Caco-2 (cell line): ENCODE data around the gene SIAE. TPM values are rescaled to one million over a fixed set of nuclear protein-coding genes. Genes with fewer than 3 reads are reported as not detected.

Source experiments
- BruUV-seq: library from RNA; stranded (reverse); fragments of 400-500 nt; replicated peaks from 2 replicates; lab custom pipeline; 2021; lab: Mats Ljungman, UMichigan
- CTCF ChIA-PET: fragments of 300-600 bp; sonication (Branson Sonifier 250); formaldehyde crosslinking; loops from one replicate; lab custom pipeline; 2022; ENCODE audit warnings: antibody characterized with exemption; lab: Charles Lee
- POLR2A ChIA-PET: fragments of 300-600 bp; sonication (Branson Sonifier 250); formaldehyde crosslinking; loops from one replicate; lab custom pipeline; 2022; ENCODE audit warnings: antibody characterized with exemption; lab: Charles Lee
- DNase-seq, 2 experiments: peaks; one replicate each; pipeline versions ENCODE4 v3.0.0 to v3.0.0-alpha.2; 2020 to 2022
- H3K27me3 ChIP-seq: replicated peaks from 2 replicates; pipeline ENCODE4 v1.6.0; 2011; ENCODE audit warnings: low read length; ENCODE audit not compliant: control insufficient read depth, insufficient read depth
- H3K36me3 ChIP-seq: 2 replicates; pipeline ENCODE4 v1.5.1; 2011; ENCODE audit warnings: low read length; ENCODE audit not compliant: control insufficient read depth, insufficient read depth
- H3K4me1 ChIP-seq: fragments of 250-450 bp; sonication (Bioruptor Pico); 2 replicates; pipeline ENCODE4 v1.5.1; 2020; ENCODE audit warnings: mild to moderate bottlenecking
- H3K4me3 ChIP-seq: 2 replicates; pipeline ENCODE4 v1.5.1; 2011; ENCODE audit warnings: low read depth, mild to moderate bottlenecking, control low read depth, low read length
- H3K9me3 ChIP-seq: fragments of 250-450 bp; sonication (Bioruptor Pico); 2 replicates; pipeline ENCODE4 v1.5.1; 2020; ENCODE audit warnings: mild to moderate bottlenecking, moderate library complexity
- H3K27ac Mint-ChIP-seq: one replicate; pipeline ENCODE4 v1.8.0; 2022; ENCODE audit warnings: mixed read lengths; ENCODE audit not compliant: unreplicated experiment
- H3K27me3 Mint-ChIP-seq: one replicate; pipeline ENCODE4 v1.8.0; 2022; ENCODE audit warnings: mixed read lengths; ENCODE audit not compliant: insufficient read depth, unreplicated experiment
- H3K36me3 Mint-ChIP-seq: one replicate; pipeline ENCODE4 v1.8.0; 2022; ENCODE audit warnings: mild to moderate bottlenecking, mixed read lengths; ENCODE audit not compliant: insufficient read depth, unreplicated experiment
- H3K4me1 Mint-ChIP-seq: one replicate; pipeline ENCODE4 v1.8.0; 2022; ENCODE audit warnings: low read depth, mixed read lengths; ENCODE audit not compliant: unreplicated experiment
- H3K4me3 Mint-ChIP-seq: one replicate; pipeline ENCODE4 v1.8.0; 2022; ENCODE audit warnings: mild to moderate bottlenecking, moderate library complexity, mixed read lengths; ENCODE audit not compliant: unreplicated experiment
- H3K9me3 Mint-ChIP-seq: one replicate; pipeline ENCODE4 v1.8.0; 2022; ENCODE audit warnings: mixed read lengths; ENCODE audit not compliant: unreplicated experiment
- CTCF ChIP-seq, 2 experiments: fragments of 200-600 bp in 1 of 2; IDR thresholded peaks; 1 replicate in 1 of 2; 2 replicates in 1 of 2; pipeline versions ENCODE4 v1.5.1 to v1.8.0; 2011 to 2022; ENCODE audit warnings: antibody characterized with exemption in 1 of 2, control low read depth in 1 of 2, inconsistent platforms in 1 of 2, low read depth in 1 of 2, low read length in 1 of 2, mild to moderate bottlenecking in 1 of 2, moderate library complexity in 1 of 2; ENCODE audit not compliant: insufficient read depth in 1 of 2, severe bottlenecking in 1 of 2, unreplicated experiment in 1 of 2
- intact Hi-C: fragments of 100-400 bp; cut with micrococcal nuclease; formaldehyde crosslinking; loops from one replicate; pipeline ENCODE4 v1.10.0; 2022; ENCODE audit not compliant: unreplicated experiment
- total RNA-seq: library from RNA; stranded (reverse); gene quantifications from 2 replicates; pipeline ENCODE4 v1.2.3, GENCODE V29; 2022

Gene SIAE
- total RNA-seq, 1 experiment from 2014 or later = 33.7 TPM

DNA sequence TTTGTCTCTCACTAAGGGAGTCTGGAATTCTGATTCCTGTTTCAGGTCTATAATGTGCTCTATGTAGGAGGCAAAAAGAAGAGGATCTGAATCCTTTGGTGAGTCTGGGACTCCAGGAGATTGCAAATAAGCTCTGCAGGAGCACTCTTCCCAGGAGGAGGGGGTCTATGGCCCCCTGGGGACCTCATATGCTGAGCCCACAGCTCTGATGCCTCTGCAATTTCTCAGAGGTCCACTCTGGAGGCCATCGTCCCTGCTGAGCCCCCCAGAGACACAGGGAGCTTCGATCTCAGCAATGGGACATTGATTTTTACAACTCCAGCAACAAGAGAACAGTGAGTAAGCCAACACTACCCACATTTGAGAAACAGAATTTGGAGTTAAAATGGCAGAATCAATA, 46.0 kb upstream of the SIAE start:
- CTCF ChIA-PET = no interaction called here

DNA sequence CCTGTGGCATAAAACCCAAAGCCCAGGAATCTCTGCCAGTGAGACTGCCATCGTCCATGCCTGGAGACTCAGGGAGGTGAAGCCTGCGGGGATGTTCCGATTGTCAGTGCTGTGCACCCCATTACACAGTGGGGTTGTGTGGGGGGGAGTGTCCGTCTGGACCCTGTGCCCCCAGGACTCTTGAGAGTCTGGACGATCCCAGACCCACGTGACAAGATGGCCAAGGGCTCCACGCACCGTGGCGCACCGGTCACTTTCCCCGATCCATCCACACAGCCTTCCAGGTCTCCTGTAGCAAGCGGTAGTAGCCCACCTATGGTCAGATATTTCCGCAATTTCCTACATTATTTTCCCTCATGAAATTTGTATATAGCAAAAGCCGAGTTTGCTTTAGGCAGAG, 45.3 kb upstream of the SIAE start:
- H3K36me3 Mint-ChIP-seq = no peaks in the 10 kb centered on the region
- Histone ChIP-seq H3K4me3 (no peak overlapping the region), H3K27me3 (peaks cover 6% of the 10 kb centered on the region), H3K9me3 (no peaks in the 10 kb centered on the region), H3K36me3 (no peaks in the 10 kb centered on the region), H3K4me1 (peaks cover 4% of the 10 kb centered on the region; the same call in 1 of the 2 replicates)
- H3K9me3 Mint-ChIP-seq = no peaks in the 10 kb centered on the region
- TF ChIP-seq CTCF (IDR thresholded peaks at IDR 0.05; ENCODE audit: insufficient read depth in 1 of 2, low read depth in 1 of 2, low read length in 1 of 2, severe bottlenecking in 1 of 2, unreplicated experiment in 1 of 2) = no peak
- intact Hi-C loops = no loop called here
- ChIA-PET CTCF (no interaction called here), POLR2A (no interaction called here)
- H3K4me1 Mint-ChIP-seq = no peaks in the 10 kb centered on the region
- H3K27me3 Mint-ChIP-seq = peaks cover 35% of the 10 kb centered on the region
- H3K4me3 Mint-ChIP-seq = peak overlapping the region; percentile 71
- no peak for DNase-seq
- BruUV-seq = no TSS peak
- no peak overlapping the region for H3K27ac Mint-ChIP-seq

More for the DNA sequence above, 46.0 kb upstream of the SIAE start:
- no peaks in the 10 kb centered on the region for H3K36me3 ChIP-seq
- peaks cover 7% of the 10 kb centered on the region for H3K4me1 ChIP-seq
- no peaks in the 10 kb centered on the region for H3K9me3 Mint-ChIP-seq
- H3K27me3 ChIP-seq = peaks cover 6% of the 10 kb centered on the region
- H3K4me3 ChIP-seq = no peak overlapping the region
- H3K36me3 Mint-ChIP-seq = no peaks in the 10 kb centered on the region
- POLR2A ChIA-PET = no interaction called here
- no peak for TF ChIP-seq CTCF (IDR thresholded peaks at IDR 0.05; ENCODE audit: insufficient read depth in 1 of 2, low read depth in 1 of 2, low read length in 1 of 2, severe bottlenecking in 1 of 2, unreplicated experiment in 1 of 2)
- no peaks in the 10 kb centered on the region for H3K9me3 ChIP-seq
- intact Hi-C loops = no loop called here
- DNase-seq = no peak
- H3K4me1 Mint-ChIP-seq = no peaks in the 10 kb centered on the region
- peaks cover 30% of the 10 kb centered on the region for H3K27me3 Mint-ChIP-seq
- no TSS peak for BruUV-seq
- no peak overlapping the region for H3K4me3 Mint-ChIP-seq
- H3K27ac Mint-ChIP-seq = no peak overlapping the region

GRCh38 chr11:124717786-124718651, 44.5 kb upstream of the SIAE start:
- Mint-ChIP-seq H3K27ac (no peak overlapping the region), H3K4me1 (no peaks in the 10 kb centered on the region), H3K36me3 (no peaks in the 10 kb centered on the region), H3K9me3 (no peaks in the 10 kb centered on the region), H3K4me3 (peak overlapping the region; percentile 71), H3K27me3 (peaks cover 35% of the 10 kb centered on the region)
- Histone ChIP-seq H3K9me3 (no peaks in the 10 kb centered on the region), H3K27me3 (peaks cover 6% of the 10 kb centered on the region), H3K36me3 (no peaks in the 10 kb centered on the region), H3K4me1 (peaks cover 4% of the 10 kb centered on the region; the same call in 1 of the 2 replicates), H3K4me3 (peak overlapping the region; percentile 36)
- BruUV-seq = no TSS peak
- intact Hi-C loops = no loop called here
- no peak for TF ChIP-seq CTCF (IDR thresholded peaks at IDR 0.05; ENCODE audit: insufficient read depth in 1 of 2, low read depth in 1 of 2, low read length in 1 of 2, severe bottlenecking in 1 of 2, unreplicated experiment in 1 of 2)
- ChIA-PET CTCF (interaction anchor here (0.8 to 1.6 kb wide), 2 partner anchors 28 to 45 kb away, joined by 3 read pairs; no protein-coding TSS in a partner anchor), POLR2A (no interaction called here)
- DNase-seq = peak in 1 of 2 experiments; percentile 37
